ENCODE results near the gene BCL11A.

The BCL11A gene

GRCh38 chr2:60469536-60470317 lies 83.7 kb downstream of the BCL11A start:
- H3K27ac ChIP-seq: no peak overlapping the region

GRCh38 chr2:60468382-60469085 lies 84.9 kb downstream of the BCL11A start:
- no peak for TF ChIP-seq CTCF (conservative IDR thresholded peaks at IDR 0.05)

More at GRCh38 chr2:60469536-60470317, 83.7 kb downstream of the BCL11A start:
- no peak for TF ChIP-seq CTCF (conservative IDR thresholded peaks at IDR 0.05)

GRCh38 chr2:60466161-60466702 lies 87.2 kb downstream of the BCL11A start:
- no peak overlapping the region for H3K27ac ChIP-seq
- TF ChIP-seq CTCF (conservative IDR thresholded peaks at IDR 0.05): no peak

More at GRCh38 chr2:60468382-60469085, 84.9 kb downstream of the BCL11A start:
- no peak overlapping the region for H3K27ac ChIP-seq

GRCh38 chr2:60465736-60466135 lies 87.7 kb downstream of the BCL11A start:
- H3K27ac ChIP-seq: no peak overlapping the region
- no peak for TF ChIP-seq CTCF (conservative IDR thresholded peaks at IDR 0.05)

- no peak for TF ChIP-seq CTCF (conservative IDR thresholded peaks at IDR 0.05)
- no peak overlapping the region for H3K27ac ChIP-seq
These were observed 90.2 kb downstream of the BCL11A start for GRCh38 chr2:60463249-60463648.

- no peak for TF ChIP-seq CTCF (conservative IDR thresholded peaks at IDR 0.05)
- no peak overlapping the region for H3K27ac ChIP-seq
These were observed 91.9 kb downstream of the BCL11A start for GRCh38 chr2:60461421-60462108.
